Stomach smooth muscle (tissue), 2 donors: ENCODE measurements around the gene KLHL5.
"Not testable (repeated sequence)": the region's sequence is repeated elsewhere in the genome, so short reads cannot be mapped to it uniquely, and the experiment has no call there.

ENCODE experiments used
- H3K27ac ChIP-seq: one replicate; pipeline ENCODE4 v1.7.0; 2013; ENCODE audit warnings: mild to moderate bottlenecking, low read length, inconsistent platforms
- H3K27me3 ChIP-seq, 2 donors: one replicate each; pipeline ENCODE4 v1.7.0; 2013; ENCODE audit warnings: low read length in 2 of 2; ENCODE audit not compliant: insufficient read depth in 2 of 2, control insufficient read depth in 1 of 2
- H3K36me3 ChIP-seq, 2 donors: one replicate each; pipeline ENCODE4 v1.7.0; 2013; ENCODE audit warnings: low read length in 2 of 2; ENCODE audit not compliant: control insufficient read depth in 2 of 2, insufficient read depth in 2 of 2
- H3K4me1 ChIP-seq: one replicate; pipeline ENCODE4 v1.7.0; 2013; ENCODE audit warnings: low read length; ENCODE audit not compliant: control insufficient read depth, insufficient read depth
- H3K4me3 ChIP-seq, 2 donors: one replicate each; pipeline ENCODE4 v1.7.0; 2013; ENCODE audit warnings: low read length in 2 of 2
- H3K9ac ChIP-seq, 2 donors: one replicate each; pipeline ENCODE4 v1.7.0; 2013; ENCODE audit warnings: low read length in 2 of 2, mild to moderate bottlenecking in 1 of 2
- H3K9me3 ChIP-seq, 2 donors: one replicate each; pipeline ENCODE4 v1.7.0; 2013; ENCODE audit warnings: low read length in 2 of 2; ENCODE audit not compliant: control insufficient read depth in 2 of 2
- donor health status: healthy.
- donor health status: Pancreatic carcinoma.

The KLHL5 gene

DNA sequence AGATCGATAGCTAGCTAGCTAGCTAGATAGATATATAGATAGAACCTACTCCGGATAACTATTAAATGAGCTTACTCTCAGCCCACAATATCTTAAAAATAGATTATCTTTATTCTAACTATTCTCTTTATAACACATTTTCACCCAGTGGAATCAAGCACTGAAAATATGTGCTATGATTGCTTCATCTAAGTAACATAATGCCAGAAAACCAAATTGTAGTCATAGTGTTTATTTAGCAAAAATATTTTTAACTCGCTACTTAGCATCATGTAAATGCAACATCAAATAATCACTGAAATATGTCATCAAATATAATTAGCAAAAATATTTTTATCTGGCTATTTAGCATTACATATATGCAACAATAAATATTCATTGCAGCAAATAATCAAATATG lies 31.3 kb upstream of the KLHL5 start:
- H3K27ac ChIP-seq: no peak overlapping the region
- no peaks in the 10 kb centered on the region for H3K27me3 ChIP-seq
- H3K4me3 ChIP-seq: no peak overlapping the region
- H3K9me3 ChIP-seq: no peaks in the 10 kb centered on the region
- H3K4me1 ChIP-seq: no peaks in the 10 kb centered on the region
- no peaks in the 10 kb centered on the region for H3K36me3 ChIP-seq
- no peak overlapping the region for H3K9ac ChIP-seq

DNA sequence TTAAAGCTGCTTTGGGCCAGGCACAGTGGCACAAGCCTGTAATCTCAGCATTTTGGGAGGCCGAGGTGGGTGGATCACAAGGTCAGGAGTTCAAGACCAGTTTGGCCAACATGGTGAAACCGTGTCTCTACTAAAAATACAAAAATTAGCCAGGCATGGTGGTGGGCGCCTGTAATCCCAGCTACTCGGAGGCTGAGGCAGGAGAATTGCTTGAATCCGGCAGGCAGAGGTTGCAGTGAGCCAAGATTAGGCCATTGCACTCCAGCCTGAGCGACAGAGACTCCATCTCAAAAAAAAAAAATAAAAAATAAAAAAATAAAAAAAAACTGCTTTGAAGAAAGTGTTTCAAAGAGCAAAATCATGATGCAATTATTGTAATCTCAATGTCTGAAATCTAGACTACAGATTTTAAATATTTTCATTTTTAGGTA lies 30.4 kb upstream of the KLHL5 start:
- H3K9me3 ChIP-seq, H3K4me1 ChIP-seq, H3K4me3 ChIP-seq, H3K27me3 ChIP-seq, H3K36me3 ChIP-seq, H3K9ac ChIP-seq, H3K27ac ChIP-seq: not testable (repeated sequence)

DNA sequence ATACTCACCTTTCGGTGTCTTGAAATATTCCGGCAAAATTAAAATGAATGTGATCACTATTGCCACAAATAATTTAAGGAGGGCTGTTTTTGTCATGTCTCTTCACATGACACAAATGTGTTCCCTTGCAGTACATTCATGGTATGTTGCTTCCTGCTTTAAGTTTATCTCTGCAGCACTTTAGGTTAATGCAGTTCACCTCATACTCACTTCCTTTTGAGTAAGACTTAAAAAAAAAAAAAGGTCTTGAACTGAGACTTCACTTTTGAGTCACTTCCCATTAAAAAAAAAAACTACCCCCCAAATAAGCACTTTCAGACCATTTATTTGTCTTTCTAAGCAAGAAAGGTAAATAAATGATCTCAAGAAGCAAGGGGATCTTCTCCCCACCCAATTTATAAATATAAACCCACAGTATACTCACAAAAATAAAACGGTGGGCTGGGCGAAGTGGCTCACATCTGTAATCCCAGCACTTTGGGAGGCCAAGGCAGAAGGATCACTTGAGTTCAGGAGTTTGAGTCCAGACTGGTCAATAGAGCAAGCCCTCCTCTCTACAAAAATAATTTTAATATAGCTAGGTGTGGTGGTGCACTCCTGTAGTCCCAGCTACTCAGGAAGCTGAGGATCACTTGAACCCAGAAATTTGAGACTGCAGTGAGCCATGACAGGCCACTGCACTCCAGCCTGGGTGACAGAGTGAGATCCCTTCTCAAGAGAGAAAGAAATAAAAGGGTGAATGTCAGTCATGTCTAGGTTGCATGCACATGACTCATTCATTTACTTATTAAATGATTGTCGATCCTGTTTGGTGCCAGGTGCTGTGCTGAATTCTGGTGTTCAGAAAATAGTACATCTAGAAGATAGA lies 29.6 kb upstream of the KLHL5 start, which contains the start of gene TMEM156:
TMEM156 (minus strand) TSS at position 192 of the 868 bp plus-strand sequence; CDS start at position 96, 96 bp downstream.
- H3K27ac ChIP-seq: no peak within 1 kb of the TSS
- H3K27me3 ChIP-seq: no peaks in the 10 kb centered on the region
- H3K4me3 ChIP-seq: no peak within 1 kb of the TSS
- peaks cover under 1% of the 10 kb centered on the region for H3K4me1 ChIP-seq
- H3K9ac ChIP-seq: no peak within 1 kb of the TSS
- no peaks in the 10 kb centered on the region for H3K9me3 ChIP-seq
- no peaks in the 10 kb centered on the region for H3K36me3 ChIP-seq

DNA sequence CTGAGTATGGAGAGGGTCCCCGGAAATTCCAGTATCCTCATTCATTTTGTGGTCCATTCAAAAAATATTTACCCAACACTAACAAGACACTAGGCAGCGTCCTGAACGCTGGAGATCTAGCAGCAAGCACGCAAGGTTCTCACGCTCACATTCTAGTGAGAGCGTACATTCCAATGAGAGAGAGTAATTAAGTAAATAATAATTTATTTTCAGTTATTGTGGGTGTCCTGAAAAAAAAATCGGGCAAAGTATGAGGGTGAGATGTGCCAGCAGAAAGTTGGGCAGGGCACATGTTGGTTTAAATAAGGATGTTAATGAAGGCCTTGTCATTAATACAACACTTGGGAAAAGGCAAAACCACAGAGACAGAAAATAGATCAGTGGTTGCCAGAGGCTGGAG lies 25.9 kb upstream of the KLHL5 start:
- Histone ChIP-seq H3K36me3 (no peaks in the 10 kb centered on the region), H3K27ac (no peak overlapping the region), H3K27me3 (no peaks in the 10 kb centered on the region), H3K9ac (no peak overlapping the region), H3K4me3 (no peak overlapping the region), H3K9me3 (no peaks in the 10 kb centered on the region), H3K4me1 (peaks cover 5% of the 10 kb centered on the region)

DNA sequence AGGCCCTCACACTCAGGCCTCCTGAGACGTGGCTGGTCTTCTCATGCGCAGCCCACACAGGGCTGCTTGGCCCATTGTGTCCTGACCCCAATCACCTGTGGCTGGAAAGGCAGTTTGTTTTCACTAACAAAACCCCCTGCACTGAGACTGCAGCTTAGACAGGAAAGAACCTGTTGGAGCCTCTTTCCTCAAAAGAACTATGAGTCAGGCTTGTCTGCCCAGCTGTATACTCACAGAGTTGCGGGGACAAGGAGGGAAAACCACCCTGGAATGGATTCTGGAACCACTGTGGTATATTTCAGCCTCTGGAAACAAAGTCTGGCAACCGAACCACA lies 24.6 kb upstream of the KLHL5 start:
- Histone ChIP-seq H3K4me3 (no peak overlapping the region), H3K27me3 (no peaks in the 10 kb centered on the region), H3K27ac (peak overlapping the region; percentile 41), H3K36me3 (no peaks in the 10 kb centered on the region), H3K9ac (no peak overlapping the region), H3K9me3 (no peaks in the 10 kb centered on the region), H3K4me1 (peaks cover 8% of the 10 kb centered on the region)

DNA sequence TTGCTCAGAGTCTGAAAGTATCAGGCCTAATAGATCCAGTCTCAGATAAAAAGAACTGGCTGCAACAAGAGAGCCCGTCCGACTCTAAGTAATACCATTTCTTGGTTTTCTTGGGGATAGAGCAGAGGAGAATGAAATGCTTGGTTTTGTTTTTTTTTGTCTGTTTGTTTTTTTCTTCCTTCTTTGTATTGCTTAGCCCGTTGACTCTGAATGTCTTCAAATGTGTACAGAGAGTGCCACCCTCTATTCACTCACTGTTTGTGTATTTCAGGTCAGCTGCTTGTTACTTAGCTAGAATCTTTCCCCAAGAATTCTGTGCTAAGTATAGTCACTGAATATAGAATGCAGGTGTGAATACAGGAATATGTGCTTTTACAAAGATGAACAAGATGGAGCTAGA lies 24.1 kb upstream of the KLHL5 start:
- H3K27ac ChIP-seq: no peak overlapping the region
- peaks cover 10% of the 10 kb centered on the region for H3K4me1 ChIP-seq

DNA sequence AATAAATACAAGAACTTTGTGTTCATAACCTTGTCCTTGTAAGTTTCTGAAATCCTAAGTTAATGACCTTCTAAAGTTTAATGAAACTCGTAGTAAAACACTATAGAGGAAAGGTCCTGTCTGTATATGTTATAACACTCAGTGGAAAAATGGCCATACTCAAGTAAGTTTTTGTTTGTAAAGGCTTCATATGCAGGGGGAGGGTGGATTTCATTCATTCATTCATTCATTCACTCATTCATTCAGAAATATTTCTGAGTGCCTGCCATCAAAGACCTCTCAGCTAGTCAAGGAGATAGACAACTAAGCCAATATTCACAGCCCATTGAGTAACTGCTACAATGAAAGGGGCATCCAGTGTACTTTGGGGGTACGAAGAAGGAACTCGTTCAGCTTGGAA lies 22.9 kb upstream of the KLHL5 start:
- H3K27ac ChIP-seq: no peak overlapping the region
- no peaks in the 10 kb centered on the region for H3K36me3 ChIP-seq
- no peaks in the 10 kb centered on the region for H3K27me3 ChIP-seq
- H3K9ac ChIP-seq: no peak overlapping the region
- H3K4me1 ChIP-seq: peaks cover 15% of the 10 kb centered on the region
- no peak overlapping the region for H3K4me3 ChIP-seq
- no peaks in the 10 kb centered on the region for H3K9me3 ChIP-seq

More for the DNA sequence above, 24.1 kb upstream of the KLHL5 start:
- Histone ChIP-seq H3K36me3 (no peaks in the 10 kb centered on the region), H3K27me3 (no peaks in the 10 kb centered on the region), H3K9me3 (no peaks in the 10 kb centered on the region), H3K4me3 (no peak overlapping the region), H3K9ac (no peak overlapping the region)

DNA sequence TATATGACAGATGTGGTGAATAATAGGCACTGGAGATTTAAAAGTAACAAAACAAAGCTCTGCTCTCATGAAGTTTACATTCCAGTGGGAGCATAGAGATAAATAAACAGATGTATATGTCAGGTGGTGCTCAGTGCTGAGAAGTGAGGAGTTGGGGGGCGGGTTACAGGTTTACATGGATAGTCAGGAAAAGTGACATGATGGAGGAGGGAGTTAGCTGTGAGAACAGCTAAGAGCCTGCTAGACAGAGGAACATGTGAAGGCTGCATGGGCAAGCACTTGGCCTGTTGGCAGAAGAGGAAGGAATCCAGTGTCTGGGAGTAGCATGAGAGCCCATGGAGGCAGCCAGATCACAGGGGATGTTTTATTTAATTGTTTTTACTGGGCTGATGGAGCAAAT lies 19.7 kb upstream of the KLHL5 start:
- Histone ChIP-seq H3K27me3 (no peaks in the 10 kb centered on the region), H3K4me3 (no peak overlapping the region), H3K9ac (no peak overlapping the region), H3K27ac (no peak overlapping the region), H3K36me3 (no peaks in the 10 kb centered on the region), H3K4me1 (peaks cover 21% of the 10 kb centered on the region), H3K9me3 (no peaks in the 10 kb centered on the region)

DNA sequence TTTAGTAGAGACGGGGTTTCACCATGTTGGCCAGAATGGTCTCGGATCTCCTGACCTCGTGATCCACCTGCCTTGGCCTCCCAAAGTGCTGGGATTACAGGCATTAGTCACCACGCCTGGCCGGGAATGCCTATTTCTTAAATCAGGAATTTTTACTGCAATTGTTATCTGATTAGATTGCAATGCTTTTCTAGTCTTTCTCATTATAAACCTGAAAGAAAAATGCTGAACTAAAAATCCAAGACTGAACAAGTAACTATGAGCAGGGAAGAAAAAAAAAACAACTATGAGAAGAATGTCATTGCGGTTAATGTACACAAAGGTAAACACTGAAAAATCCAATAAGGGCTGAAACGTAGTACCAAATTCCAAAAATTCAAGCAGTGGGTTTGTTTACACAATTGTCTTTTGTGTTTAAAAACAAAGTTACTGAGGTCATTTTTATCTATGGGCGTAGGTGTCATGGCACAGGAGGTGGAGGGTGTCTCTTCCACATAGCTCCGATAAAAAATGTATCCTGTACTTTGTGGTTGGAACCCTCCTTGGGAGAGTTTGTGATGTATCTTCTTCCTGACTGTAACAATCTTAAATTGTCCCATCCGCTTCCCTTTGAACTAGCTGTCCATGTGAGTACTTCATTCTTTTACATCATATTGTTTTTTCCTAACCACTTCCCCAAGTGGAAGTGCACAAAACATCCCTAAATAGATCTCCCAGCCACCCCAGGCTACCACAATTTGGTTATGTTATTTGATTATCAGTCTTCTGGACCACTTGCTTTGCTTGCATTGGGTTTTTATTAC lies 18.8 kb upstream of the KLHL5 start:
- Histone ChIP-seq H3K4me3 (peak overlapping the region; percentile 73 to 78), H3K27ac (peak overlapping the region; percentile 73), H3K9ac (peak overlapping the region in 1 of 2 donors; percentile 75), H3K4me1 (peaks cover 16% of the 10 kb centered on the region), H3K36me3 (no peaks in the 10 kb centered on the region), H3K27me3 (no peaks in the 10 kb centered on the region), H3K9me3 (no peaks in the 10 kb centered on the region)

DNA sequence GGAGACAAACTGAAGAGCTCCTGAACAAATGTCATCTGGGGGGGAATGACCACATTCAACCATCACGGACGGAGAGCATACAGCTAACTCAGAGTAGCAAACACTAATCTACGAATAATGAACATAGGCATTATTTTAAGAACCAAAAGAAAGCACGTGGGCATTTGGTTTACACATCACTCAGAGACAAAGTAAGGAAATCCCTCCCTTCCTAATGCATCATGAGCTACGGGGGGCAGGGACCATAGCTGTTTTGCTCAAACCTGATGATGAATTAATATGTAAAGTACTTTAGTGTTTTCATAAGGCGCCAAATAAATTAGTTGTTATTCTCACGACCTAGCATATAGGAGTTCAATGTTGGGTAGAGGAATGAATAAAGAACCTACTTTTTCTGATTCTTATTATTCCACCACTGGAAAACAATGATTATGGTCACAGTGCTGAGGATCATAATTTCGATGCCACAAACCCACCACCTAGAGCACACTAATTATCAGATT lies 18.1 kb upstream of the KLHL5 start:
- Histone ChIP-seq H3K9me3 (no peaks in the 10 kb centered on the region), H3K27ac (peak overlapping the region; percentile 73), H3K27me3 (no peaks in the 10 kb centered on the region), H3K4me3 (peak overlapping the region; percentile 73 to 78), H3K4me1 (peaks cover 16% of the 10 kb centered on the region), H3K9ac (peak overlapping the region; percentile 42 to 75), H3K36me3 (no peaks in the 10 kb centered on the region)
